GM12891 (cell line): ENCODE measurements around the gene MRM3.
"Not testable (repeated sequence)": the region's sequence is repeated elsewhere in the genome, so short reads cannot be mapped to it uniquely, and the experiment has no call there.

ENCODE experiments used
- DNase-seq: peaks from one replicate; pipeline ENCODE4 v3.0.0; 2011; ENCODE audit warnings: low spot score; ENCODE audit not compliant: insufficient read length
- FAIRE-seq: peaks from 2 replicates; lab custom pipeline; 2011; peaks lifted over from hg19 to GRCh38; lab: Jason Lieb, UNC
- PAX5 ChIP-seq: IDR thresholded peaks from 2 replicates; pipeline ENCODE4 v1.6.1; 2011; ENCODE audit warnings: low read length, moderate library complexity, mild to moderate bottlenecking; ENCODE audit not compliant: insufficient read depth, severe bottlenecking
- POLR2A ChIP-seq: IDR thresholded peaks from 2 replicates; pipeline ENCODE4 v1.6.1; 2011; ENCODE audit warnings: low read depth, low read length, control low read depth
- POLR2AphosphoS5 ChIP-seq: IDR thresholded peaks from 2 replicates; pipeline ENCODE4 v1.6.1; 2011; ENCODE audit warnings: low read depth, low read length, control low read depth
- POU2F2 ChIP-seq: IDR thresholded peaks from 2 replicates; pipeline ENCODE4 v1.6.1; 2011; ENCODE audit warnings: low read depth, mild to moderate bottlenecking, control low read depth, low read length, moderate library complexity
- SPI1 ChIP-seq: IDR thresholded peaks from 2 replicates; pipeline ENCODE4 v1.6.1; 2011; ENCODE audit warnings: low read depth, low read length, control low read depth
- TAF1 ChIP-seq: IDR thresholded peaks from 2 replicates; pipeline ENCODE4 v1.6.1; 2011; ENCODE audit warnings: low read depth, low read length, control low read depth

The MRM3 gene

GRCh38 chr17:778096-778495 lies 4.1 kb upstream of the MRM3 start:
- FAIRE-seq: no peak
- TF ChIP-seq POU2F2 (no peak), TAF1 (no peak), POLR2A (no peak), POLR2AphosphoS5 (no peak), SPI1 (no peak), PAX5 (no peak)

GRCh38 chr17:784143-784542 lies 2.0 kb downstream of the MRM3 start:
- DNase-seq (no peak), FAIRE-seq (peak; percentile 9)
- TF ChIP-seq PAX5 (no peak), TAF1 (no peak), POLR2AphosphoS5 (no peak), POU2F2 (no peak), SPI1 (no peak), POLR2A (no peak)

More at GRCh38 chr17:778096-778495, 4.1 kb upstream of the MRM3 start:
- DNase-seq: no peak

GRCh38 chr17:785901-786300 lies 3.7 kb downstream of the MRM3 start:
- FAIRE-seq, DNase-seq: not testable (repeated sequence)

- DNase-seq (no peak), FAIRE-seq (no peak)
- TF ChIP-seq POU2F2: no peak
- TF ChIP-seq PAX5: no peak
- no peak for TF ChIP-seq TAF1
- TF ChIP-seq POLR2AphosphoS5: no peak
These were observed 5.6 kb downstream of the MRM3 start for GRCh38 chr17:787641-788221.

- FAIRE-seq (no peak), DNase-seq (no peak)
- TF ChIP-seq SPI1 (no peak), POLR2AphosphoS5 (no peak), POU2F2 (no peak), TAF1 (no peak), POLR2A (no peak), PAX5 (no peak)
These were observed 6.4 kb downstream of the MRM3 start for GRCh38 chr17:788551-788950.

- DNase-seq: no peak
- TF ChIP-seq TAF1 (no peak), POLR2AphosphoS5 (no peak), POU2F2 (no peak), PAX5 (no peak), SPI1 (no peak), POLR2A (no peak)
- FAIRE-seq: no peak
These were observed 7.1 kb downstream of the MRM3 start for GRCh38 chr17:789160-789840.

GRCh38 chr17:789931-790873 lies 8.0 kb downstream of the MRM3 start:
- FAIRE-seq: peak; percentile 38
- DNase-seq: not testable (repeated sequence)

GRCh38 chr17:790874-791247 lies 8.7 kb downstream of the MRM3 start:
- FAIRE-seq, DNase-seq: not testable (repeated sequence)

- TF ChIP-seq SPI1 (no peak), POLR2A (no peak), POLR2AphosphoS5 (no peak), TAF1 (no peak), PAX5 (no peak), POU2F2 (no peak)
These were observed 9.7 kb downstream of the MRM3 start for GRCh38 chr17:791829-792228.

GRCh38 chr17:792277-792676 lies 10.1 kb downstream of the MRM3 start:
- FAIRE-seq: no peak
- TF ChIP-seq PAX5 (no peak), POU2F2 (no peak), POLR2AphosphoS5 (no peak), TAF1 (no peak), POLR2A (no peak), SPI1 (no peak)
- no peak for DNase-seq

More at GRCh38 chr17:791829-792228, 9.7 kb downstream of the MRM3 start:
- no peak for DNase-seq
- no peak for FAIRE-seq
